T-helper 2 cell (primary cell): Measurements from ENCODE around the gene RAMP1.

ENCODE experiments used
- DNase-seq, 5 experiments: peaks; one replicate each; pipeline versions ENCODE4 v3.0.0 to v3.0.0-alpha.2; 2012 to 2022

The RAMP1 gene

DNA sequence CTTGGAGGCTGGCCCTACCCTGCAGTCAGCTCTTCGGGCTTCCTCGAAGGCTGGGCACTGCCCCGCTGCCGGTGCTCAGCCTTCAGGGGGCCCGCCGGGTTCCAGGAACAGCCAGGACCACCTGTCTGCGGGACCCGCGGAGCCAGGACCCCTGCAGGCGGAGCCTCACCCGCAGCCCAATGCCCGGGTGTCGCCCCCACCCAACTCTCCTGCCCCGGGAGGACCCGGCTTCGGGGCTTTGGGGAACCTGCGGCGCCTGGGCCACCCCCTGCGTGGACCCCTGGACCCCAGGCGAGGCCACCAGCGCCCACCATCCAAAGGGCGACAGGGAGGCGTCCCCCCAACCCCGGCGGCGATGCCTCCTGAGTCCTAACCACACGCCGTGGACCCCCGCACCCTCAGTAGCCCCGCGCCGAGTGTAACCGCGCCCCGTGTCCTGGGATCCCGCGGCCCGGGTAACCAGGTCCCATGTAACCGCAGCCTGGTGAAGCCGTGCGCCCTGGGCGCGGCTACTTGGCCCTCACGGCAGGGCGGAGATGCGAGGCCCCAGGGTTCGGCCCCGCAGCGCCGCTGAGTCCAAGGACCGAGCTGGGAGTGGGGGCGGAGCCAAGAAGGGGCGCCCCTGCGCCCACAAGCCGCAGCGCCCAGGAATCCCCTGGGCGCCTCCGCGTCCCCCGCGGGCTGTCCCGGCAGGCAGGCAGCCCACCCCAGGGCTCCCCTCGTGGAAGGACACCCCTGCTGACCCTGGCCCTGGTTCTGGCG, 96.4 kb downstream of the RAMP1 start:
- no peak for DNase-seq

DNA sequence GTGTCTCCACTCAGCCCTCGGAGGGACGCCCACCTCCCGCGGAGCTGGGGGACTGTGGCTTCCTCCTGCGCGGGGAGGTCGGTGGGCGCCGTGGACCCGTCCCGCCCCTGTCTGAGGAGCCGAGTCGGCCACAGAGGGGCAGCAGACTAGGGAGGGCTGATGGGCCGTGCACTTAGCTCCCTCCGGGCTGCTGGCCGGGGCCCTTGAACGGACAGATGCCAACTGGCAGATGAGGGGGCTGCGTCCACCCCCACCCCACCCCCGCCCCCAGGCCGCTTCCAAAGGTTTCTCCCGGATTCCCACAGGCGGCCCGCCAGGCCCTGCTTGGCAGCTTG, 96.9 kb downstream of the RAMP1 start:
- DNase-seq, result no peak

DNA sequence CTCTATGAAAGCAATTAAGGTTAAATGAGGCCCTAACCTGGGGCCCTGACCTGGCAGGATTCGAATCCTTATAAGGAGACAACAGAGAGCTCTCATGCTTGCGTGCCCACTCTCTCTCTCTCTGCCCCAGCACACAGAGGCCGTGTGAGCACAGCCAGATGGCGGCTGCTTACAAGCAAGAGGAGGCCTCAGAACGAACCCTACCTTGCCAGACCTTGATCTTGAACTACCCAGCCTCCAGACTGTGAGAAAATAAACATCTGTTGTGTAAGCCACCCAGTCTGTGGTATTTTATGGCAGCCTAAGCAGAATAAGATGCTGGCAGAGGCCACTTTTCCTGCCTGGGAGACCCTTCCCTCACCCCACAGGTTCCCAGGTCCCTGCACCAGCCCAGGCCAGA, 102.2 kb downstream of the RAMP1 start:
- DNase-seq, result no peak
